DND-41 (cell line): Measurements from ENCODE around the gene SQSTM1.

Experiments used
- ATAC-seq: fragments of 200-7000 bp; cut with Tn5 transposase; 3 replicates; pipeline ENCODE4 v1.9.1; 2021; ENCODE audit warnings: low read depth; ENCODE audit not compliant: insufficient read depth
- DNase-seq: peaks from one replicate; pipeline ENCODE4 v3.0.0-alpha.2; 2020
- H2AFZ ChIP-seq: 2 replicates; pipeline ENCODE4 v1.6.0; 2012; ENCODE audit warnings: low read depth, low read length
- H3K27ac ChIP-seq: 2 replicates; pipeline ENCODE4 v1.5.1; 2012; ENCODE audit warnings: low read length, inconsistent platforms
- H3K27me3 ChIP-seq: fragments of 200-600 bp; sonication (generic); 2 replicates; pipeline ENCODE4 v1.6.0; 2012; ENCODE audit warnings: low read length, mild to moderate bottlenecking, inconsistent platforms; ENCODE audit not compliant: insufficient read depth, poor library complexity
- H3K36me3 ChIP-seq: 2 replicates; pipeline ENCODE4 v1.5.1; 2012; ENCODE audit warnings: low read length, inconsistent platforms; ENCODE audit not compliant: insufficient read depth
- H3K4me1 ChIP-seq: 2 replicates; pipeline ENCODE4 v1.5.1; 2012; ENCODE audit warnings: mild to moderate bottlenecking, low read length; ENCODE audit not compliant: insufficient read depth
- H3K4me2 ChIP-seq: 2 replicates; pipeline ENCODE4 v1.6.0; 2012; ENCODE audit warnings: mild to moderate bottlenecking, moderate library complexity, low read length, inconsistent platforms; ENCODE audit not compliant: insufficient read depth
- H3K4me3 ChIP-seq, 2 experiments: fragments of 200-600 bp in 1 of 2; shearing (Covaris generic) in 1 of 2; 2 replicates each; pipeline ENCODE4 v1.5.1; 2012 to 2016; ENCODE audit warnings: inconsistent platforms in 2 of 2, low read length in 2 of 2, mild to moderate bottlenecking in 2 of 2, low read depth in 1 of 2, moderate library complexity in 1 of 2
- H3K79me2 ChIP-seq: 2 replicates; pipeline ENCODE4 v1.6.0; 2012; ENCODE audit warnings: low read length, inconsistent platforms; ENCODE audit not compliant: insufficient read depth
- H3K9ac ChIP-seq: 2 replicates; pipeline ENCODE4 v1.6.0; 2012; ENCODE audit warnings: low read depth, mild to moderate bottlenecking, inconsistent platforms, low read length, moderate library complexity
- H3K9me3 ChIP-seq: 2 replicates; pipeline ENCODE4 v1.5.1; 2012; ENCODE audit warnings: low read length, moderate library complexity, mild to moderate bottlenecking, inconsistent platforms; ENCODE audit not compliant: insufficient read depth, severe bottlenecking
- H4K20me1 ChIP-seq: 2 replicates; pipeline ENCODE4 v1.6.0; 2012; ENCODE audit warnings: low read length; ENCODE audit not compliant: insufficient read depth
- CTCF ChIP-seq: IDR thresholded peaks from 2 replicates; pipeline ENCODE4 v1.5.1; 2012; ENCODE audit warnings: borderline replicate concordance, low read length, moderate library complexity, mild to moderate bottlenecking; ENCODE audit not compliant: poor library complexity, severe bottlenecking; ENCODE audit errors: extremely low read depth
- EZH2 ChIP-seq: IDR thresholded peaks from 3 replicates; pipeline ENCODE4 v1.6.1; 2012; ENCODE audit warnings: borderline replicate concordance, low read depth, mild to moderate bottlenecking, moderate library complexity, low read length, inconsistent platforms; ENCODE audit not compliant: severe bottlenecking

SQSTM1 gene

GRCh38 chr5:179798144-179798770 is 22.4 kb upstream of the SQSTM1 start:
- Histone ChIP-seq H3K36me3 (peaks cover 46% of the 10 kb centered on the region), H3K4me3 (no peak overlapping the region), H4K20me1 (peaks cover 20% of the 10 kb centered on the region), H3K9me3 (no peaks in the 10 kb centered on the region), H3K9ac (no peak overlapping the region), H2AFZ (no peak overlapping the region), H3K79me2 (no peaks in the 10 kb centered on the region), H3K27ac (no peak overlapping the region), H3K27me3 (no peaks in the 10 kb centered on the region), H3K4me1 (peaks cover 28% of the 10 kb centered on the region), H3K4me2 (no peak overlapping the region)
- ATAC-seq (no peak), DNase-seq (no peak)
- TF ChIP-seq CTCF, result no peak
- TF ChIP-seq EZH2, result no peak

GRCh38 chr5:179798771-179799643 is 21.7 kb upstream of the SQSTM1 start:
- no peak overlapping the region for H3K4me3 ChIP-seq
- TF ChIP-seq CTCF, result no peak
- no peak for TF ChIP-seq EZH2
- peaks cover 29% of the 10 kb centered on the region for H3K4me1 ChIP-seq
- no peak overlapping the region for H3K9ac ChIP-seq
- H3K27me3 ChIP-seq, result no peaks in the 10 kb centered on the region
- DNase-seq (no peak), ATAC-seq (no peak)
- peaks cover 46% of the 10 kb centered on the region for H3K36me3 ChIP-seq
- H3K9me3 ChIP-seq, result no peaks in the 10 kb centered on the region
- H3K27ac ChIP-seq, result no peak overlapping the region
- no peak overlapping the region for H2AFZ ChIP-seq
- H3K79me2 ChIP-seq, result no peaks in the 10 kb centered on the region
- no peak overlapping the region for H3K4me2 ChIP-seq
- peaks cover 18% of the 10 kb centered on the region for H4K20me1 ChIP-seq

GRCh38 chr5:179799644-179799973 is 21.1 kb upstream of the SQSTM1 start:
- H3K27ac ChIP-seq, result no peak overlapping the region
- DNase-seq (no peak), ATAC-seq (no peak)
- TF ChIP-seq CTCF (no peak), EZH2 (no peak)
- H2AFZ ChIP-seq, result no peak overlapping the region
- H3K9ac ChIP-seq, result no peak overlapping the region
- H3K9me3 ChIP-seq, result no peaks in the 10 kb centered on the region
- H3K36me3 ChIP-seq, result peaks cover 46% of the 10 kb centered on the region
- H3K79me2 ChIP-seq, result no peaks in the 10 kb centered on the region
- H3K4me1 ChIP-seq, result peaks cover 32% of the 10 kb centered on the region
- no peak overlapping the region for H3K4me2 ChIP-seq
- no peak overlapping the region for H3K4me3 ChIP-seq
- peaks cover 18% of the 10 kb centered on the region for H4K20me1 ChIP-seq
- no peaks in the 10 kb centered on the region for H3K27me3 ChIP-seq
